Thyroid gland (tissue), 4 donors: ENCODE measurements around the gene PPP2R2C. TPM values are rescaled to one million over a fixed set of nuclear protein-coding genes. Genes with fewer than 3 reads are reported as not detected.

Experiments used
- DNase-seq, 2 donors: peaks; one replicate each; pipeline ENCODE4 v3.0.0-alpha.2; 2019
- H3K27ac ChIP-seq, 3 donors: fragments of 200-600 bp; sonication (generic); 1 replicate in 2 of 3; 2 replicates in 1 of 3; pipeline ENCODE4 v1.5.1; 2016 to 2019; ENCODE audit warnings: mild to moderate bottlenecking in 1 of 3, moderate library complexity in 1 of 3
- H3K27me3 ChIP-seq: fragments of 200-600 bp; sonication (generic); one replicate; pipeline ENCODE4 v1.5.1; 2019
- H3K36me3 ChIP-seq, 2 donors: fragments of 200-600 bp; sonication (generic); one replicate each; pipeline ENCODE4 v1.5.1; 2016 to 2019
- H3K4me1 ChIP-seq, 2 donors: fragments of 200-600 bp; sonication (generic); one replicate each; pipeline ENCODE4 v1.5.1; 2017 to 2019
- H3K4me3 ChIP-seq, 3 donors: fragments of 200-600 bp; sonication (generic); replicated peaks in 1 of 3; 1 replicate in 2 of 3; 2 replicates in 1 of 3; pipeline ENCODE4 v1.5.1; 2016; ENCODE audit warnings: mild to moderate bottlenecking in 1 of 3
- H3K9me3 ChIP-seq: fragments of 200-600 bp; sonication (generic); one replicate; pipeline ENCODE4 v1.5.1; 2017
- CTCF ChIP-seq, 6 experiments: fragments of 200-600 bp in 3 of 6; fragments of 450-650 bp in 3 of 6; sonication (generic) in 3 of 6; IDR thresholded peaks; one replicate each; pipeline ENCODE4 v1.5.1; 2016 to 2019; ENCODE audit warnings: antibody characterized with exemption in 6 of 6, mild to moderate bottlenecking in 2 of 6, inconsistent platforms in 1 of 6, moderate library complexity in 1 of 6
- POLR2A ChIP-seq, 2 donors: fragments of 450-650 bp; IDR thresholded peaks; one replicate each; pipeline ENCODE4 v1.6.1; 2017; ENCODE audit warnings: antibody characterized with exemption in 2 of 2, mild to moderate bottlenecking in 2 of 2, moderate library complexity in 1 of 2
- WGBS, 2 donors: methylation state at CpG; one replicate each; pipeline ENCODE4 v1.1.5; 2017; 5-methylcytosine and 5-hydroxymethylcytosine counted together
- intact Hi-C: fragments of 100-400 bp; cut with DNase I; formaldehyde crosslinking; loops from one replicate; pipeline ENCODE4 v1.15.1; 2023
- total RNA-seq, 4 donors: library from RNA; depleted of rRNA; stranded (reverse); fragments of >200 nt; gene quantifications; one replicate each; pipeline ENCODE4 v1.2.3, GENCODE V29; 2016

The PPP2R2C gene
- total RNA-seq, 4 donors from 2014 or later: 0.15 to 1.5 (median 0.33) TPM; not detected in 1

- no peak for DNase-seq
- Histone ChIP-seq H3K36me3 (no peaks in the 10 kb centered on the region), H3K4me3 (no peak overlapping the region), H3K27me3 (no peaks in the 10 kb centered on the region), H3K27ac (no peak overlapping the region), H3K4me1 (no peaks in the 10 kb centered on the region), H3K9me3 (no peaks in the 10 kb centered on the region)
- TF ChIP-seq POLR2A (IDR thresholded peaks at IDR 0.05): no peak
- 80 to 90% methylated on average over 4 of the region's 4 CpGs for WGBS, 2 donors
- intact Hi-C loops: no loop called here
Observed at GRCh38 chr4:6476893-6477292, 4.5 kb upstream of the PPP2R2C start.

GRCh38 chr4:6475492-6476020 lies 3.1 kb upstream of the PPP2R2C start:
- peaks cover under 1% of the 10 kb centered on the region for H3K27me3 ChIP-seq
- intact Hi-C loops: no loop called here
- DNase-seq: no peak

GRCh38 chr4:6474705-6475457 lies 2.5 kb upstream of the PPP2R2C start:
- Histone ChIP-seq H3K4me3 (no peak overlapping the region), H3K9me3 (no peaks in the 10 kb centered on the region), H3K36me3 (no peaks in the 10 kb centered on the region), H3K27ac (no peak overlapping the region), H3K4me1 (peaks cover 4% of the 10 kb centered on the region in 2 donors), H3K27me3 (peaks cover 5% of the 10 kb centered on the region)
- WGBS, 2 donors: 78 to 79% methylated on average over 9 of the region's 9 CpGs
- TF ChIP-seq POLR2A (IDR thresholded peaks at IDR 0.05): no peak
- no peak for TF ChIP-seq CTCF (IDR thresholded peaks at IDR 0.05)
- intact Hi-C loops: no loop called here
- DNase-seq: no peak

More at GRCh38 chr4:6475492-6476020, 3.1 kb upstream of the PPP2R2C start:
- H3K9me3 ChIP-seq: no peaks in the 10 kb centered on the region
- no peaks in the 10 kb centered on the region for H3K36me3 ChIP-seq
- no peak overlapping the region for H3K4me3 ChIP-seq
- H3K27ac ChIP-seq: no peak overlapping the region
- H3K4me1 ChIP-seq: peaks cover 0 to 1% of the 10 kb centered on the region in 2 donors
- 89 to 92% methylated on average over 11 of the region's 11 CpGs for WGBS, 2 donors
- TF ChIP-seq POLR2A (IDR thresholded peaks at IDR 0.05) (no peak), CTCF (IDR thresholded peaks at IDR 0.05) (no peak)

GRCh38 chr4:6474053-6474568 lies 1.7 kb upstream of the PPP2R2C start:
- TF ChIP-seq CTCF (IDR thresholded peaks at IDR 0.05): no peak
- no peak for TF ChIP-seq POLR2A (IDR thresholded peaks at IDR 0.05)
- WGBS, 2 donors: 51 to 55% methylated on average over 5 of the region's 5 CpGs

GRCh38 chr4:6473264-6474052 lies 1.0 kb upstream of the PPP2R2C start:
- WGBS, 2 donors: 30 to 39% methylated on average over 9 of the region's 9 CpGs
- TF ChIP-seq CTCF (IDR thresholded peaks at IDR 0.05) (no peak), POLR2A (IDR thresholded peaks at IDR 0.05) (no peak)
- intact Hi-C loops: no loop called here
- H3K36me3 ChIP-seq: no peaks in the 10 kb centered on the region
- peaks cover 5% of the 10 kb centered on the region for H3K27me3 ChIP-seq
- no peaks in the 10 kb centered on the region for H3K9me3 ChIP-seq
- DNase-seq: no peak
- H3K4me3 ChIP-seq: no peak overlapping the region
- no peak overlapping the region for H3K27ac ChIP-seq
- peaks cover 4% of the 10 kb centered on the region in 2 donors for H3K4me1 ChIP-seq

More at GRCh38 chr4:6474053-6474568, 1.7 kb upstream of the PPP2R2C start:
- intact Hi-C loops: no loop called here
- Histone ChIP-seq H3K27ac (no peak overlapping the region), H3K27me3 (peaks cover 5% of the 10 kb centered on the region), H3K9me3 (no peaks in the 10 kb centered on the region), H3K4me3 (no peak overlapping the region), H3K36me3 (no peaks in the 10 kb centered on the region), H3K4me1 (peaks cover 4% of the 10 kb centered on the region in 2 donors)
- DNase-seq: no peak
